Small intestine (tissue), 7 donors: ENCODE results near the gene EEF1B2. TPM values are rescaled to one million over a fixed set of nuclear protein-coding genes. Genes with fewer than 3 reads are reported as not detected.
A peak's percentile ranks its signal among the peaks of the same experiment; 100 is the strongest.
"Not testable (repeated sequence)": the region's sequence is repeated elsewhere in the genome, so short reads cannot be mapped to it uniquely, and the experiment has no call there.

Source experiments
- DNase-seq, 2 donors: peaks; one replicate each; pipeline versions ENCODE4 v3.0.0 to v3.0.0-alpha.2; 2013
- FAIRE-seq: peaks from 2 replicates; lab custom pipeline; 2012; peaks lifted over from hg19 to GRCh38; lab: Jason Lieb, UNC
- H3K27ac ChIP-seq, 3 donors: one replicate each; pipeline ENCODE4 v1.5.1; 2013; ENCODE audit warnings: low read length in 2 of 3, mild to moderate bottlenecking in 2 of 3, control low read depth in 1 of 3, inconsistent platforms in 1 of 3, low read depth in 1 of 3, moderate library complexity in 1 of 3
- H3K27me3 ChIP-seq, 3 donors: one replicate each; pipeline ENCODE4 v1.6.1; 2013; ENCODE audit warnings: low read length in 3 of 3, inconsistent platforms in 1 of 3; ENCODE audit not compliant: control insufficient read depth in 3 of 3, insufficient read depth in 3 of 3
- H3K36me3 ChIP-seq, 3 donors: one replicate each; pipeline ENCODE4 v1.6.1; 2013; ENCODE audit warnings: low read length in 3 of 3, inconsistent platforms in 1 of 3, low read depth in 1 of 3, mild to moderate bottlenecking in 1 of 3, moderate library complexity in 1 of 3; ENCODE audit not compliant: control insufficient read depth in 3 of 3, insufficient read depth in 2 of 3
- H3K4me1 ChIP-seq, 3 donors: one replicate each; pipeline ENCODE4 v1.6.1; 2013; ENCODE audit warnings: low read length in 2 of 3, inconsistent platforms in 1 of 3, low read depth in 1 of 3, mild to moderate bottlenecking in 1 of 3, moderate library complexity in 1 of 3; ENCODE audit not compliant: control insufficient read depth in 3 of 3, insufficient read depth in 2 of 3
- H3K4me3 ChIP-seq, 3 donors: one replicate each; pipeline ENCODE4 v1.5.1; 2013; ENCODE audit warnings: low read length in 3 of 3, control low read depth in 1 of 3, inconsistent platforms in 1 of 3, low read depth in 1 of 3, mild to moderate bottlenecking in 1 of 3, moderate library complexity in 1 of 3
- H3K9me3 ChIP-seq, 2 donors: one replicate each; pipeline ENCODE4 v1.6.1; 2013; ENCODE audit warnings: low read depth in 1 of 2, low read length in 1 of 2; ENCODE audit not compliant: control insufficient read depth in 2 of 2, insufficient read depth in 1 of 2
- WGBS, 3 donors: extraction: QIAGEN DNeasy Blood & Tissue Kit; methylation state at CpG; one replicate each; pipeline ENCODE4 v1.1.7; 2013; 5-methylcytosine and 5-hydroxymethylcytosine counted together
- polyA plus RNA-seq, 4 donors: library from polyadenylated mRNA; stranded (reverse) in 3 of 4; unstranded in 1 of 4; fragments of 200-250 nt in 3 of 4; fragments of 120-200 nt in 1 of 4; gene quantifications; one replicate each; pipeline versions ENCODE4 v1.2.1 to v1.2.3, GENCODE V29; 2013
- donor health status: healthy with polysubstance abuse.
- donor health status: control.
- donor health status: control.
- donor health status: Bipolar disorder and iron deficiency.
- donor health status: healthy.

EEF1B2 gene
- polyA plus RNA-seq, 4 donors, result 838 to 1,515 (median 1,427) TPM

- H3K4me3 ChIP-seq, DNase-seq, FAIRE-seq: not testable (repeated sequence)
Observed at GRCh38 chr2:206157014-206157413, 2.7 kb upstream of the EEF1B2 start.

DNA sequence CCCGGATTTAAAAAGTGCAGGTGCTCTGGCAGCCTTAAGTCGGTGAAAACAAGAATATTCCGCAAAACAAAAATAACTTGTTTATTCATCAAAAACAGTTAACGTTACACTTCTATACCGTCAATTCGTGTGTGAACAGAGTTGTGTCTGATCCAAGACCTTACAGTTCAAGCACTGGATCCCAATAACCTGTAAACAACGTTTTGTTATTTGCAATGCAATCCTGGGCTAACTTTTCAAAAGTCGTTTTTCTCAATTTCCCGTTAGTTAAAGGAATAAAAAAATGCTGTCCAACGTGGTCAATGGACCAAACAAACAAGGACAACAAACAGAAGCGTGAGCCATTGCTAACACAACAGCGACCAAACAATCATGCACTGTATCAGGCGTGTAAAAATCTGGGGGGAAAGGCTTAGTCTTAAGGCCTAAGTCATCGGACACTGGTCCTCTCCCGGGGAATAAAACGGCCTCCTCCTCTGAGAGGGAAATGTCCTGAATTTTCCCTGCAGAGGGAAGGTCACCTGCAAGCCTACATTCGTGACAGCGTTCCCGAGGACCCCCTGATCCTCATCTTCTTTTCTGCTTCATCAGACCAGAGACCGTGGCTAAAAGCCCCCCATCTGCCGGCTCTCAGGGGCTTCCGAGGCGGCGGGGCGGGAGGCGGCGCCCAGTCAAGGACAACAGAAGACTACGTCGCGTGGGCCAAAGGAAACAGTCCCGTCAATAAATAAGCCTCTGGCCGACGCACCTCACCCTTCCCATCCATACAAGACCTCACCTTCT, 941 bp upstream of the EEF1B2 start:
- Histone ChIP-seq H3K27ac (peak overlapping the region; percentile 51 to 94 (median 86)), H3K27me3 (no peaks in the 10 kb centered on the region), H3K36me3 (peaks cover 2 to 19% (median 3%) of the 10 kb centered on the region in 3 donors), H3K4me3 (peak overlapping the region; percentile 73 to 95 (median 78)), H3K9me3 (no peaks in the 10 kb centered on the region), H3K4me1 (peaks cover 3 to 19% (median 3%) of the 10 kb centered on the region in 3 donors)
- DNase-seq, result no peak
- FAIRE-seq, result no peak
- 0 to 1% (median 0%) methylated on average over 33 of the region's 33 CpGs for WGBS, 3 donors

More at GRCh38 chr2:206157014-206157413, 2.7 kb upstream of the EEF1B2 start:
- not testable (repeated sequence) for H3K9me3 ChIP-seq, H3K27me3 ChIP-seq, H3K27ac ChIP-seq
- Histone ChIP-seq H3K4me1 (peaks cover 3 to 19% (median 3%) of the 10 kb centered on the region in 3 donors), H3K36me3 (peaks cover 0 to 16% (median under 1%) of the 10 kb centered on the region in 3 donors)
- 85 to 88% (median 87%) methylated on average over 11 of the region's 11 CpGs for WGBS, 3 donors

- H3K9me3 ChIP-seq, result no peaks in the 10 kb centered on the region
- H3K36me3 ChIP-seq, result peaks cover 2 to 23% (median 3%) of the 10 kb centered on the region in 3 donors
- DNase-seq, result no peak
- H3K4me1 ChIP-seq, result peaks cover 3 to 19% (median 3%) of the 10 kb centered on the region in 3 donors
- no peaks in the 10 kb centered on the region for H3K27me3 ChIP-seq
- FAIRE-seq, result no peak
- peak overlapping the region; percentile 73 to 95 (median 78) for H3K4me3 ChIP-seq
- peak overlapping the region; percentile 58 to 94 (median 86) for H3K27ac ChIP-seq
- 1 to 4% (median 2%) methylated on average over 28 to 30 of the region's 30 CpGs for WGBS, 3 donors
Observed at GRCh38 chr2:206160125-206160806, 571 bp downstream of the EEF1B2 start.

DNA sequence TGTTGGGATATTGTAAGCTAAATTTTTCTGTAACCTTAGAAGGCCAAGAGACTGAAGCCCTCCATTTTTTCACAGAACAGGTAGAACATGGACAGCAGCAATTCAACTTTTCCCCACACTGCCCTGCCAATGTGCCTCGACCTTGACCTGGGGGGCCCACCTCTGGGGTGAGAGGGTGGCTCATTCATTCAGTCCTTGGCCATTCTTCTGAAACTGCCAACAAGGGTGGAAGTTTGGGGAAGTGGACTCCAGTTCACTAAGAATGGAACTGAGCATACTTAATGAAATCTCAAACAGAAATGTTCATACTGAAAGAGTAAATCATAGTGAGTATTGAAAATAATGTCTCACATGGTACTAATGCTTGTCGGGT, 1.1 kb downstream of the EEF1B2 start:
- peaks cover 2 to 23% (median 3%) of the 10 kb centered on the region in 3 donors for H3K36me3 ChIP-seq
- H3K9me3 ChIP-seq, result no peaks in the 10 kb centered on the region
- peak overlapping the region in 2 of 3 donors; percentile 86 to 94 for H3K27ac ChIP-seq
- DNase-seq (peak in 1 of 2 donors; percentile 35), FAIRE-seq (no peak)
- H3K27me3 ChIP-seq, result no peaks in the 10 kb centered on the region
- H3K4me3 ChIP-seq, result peak overlapping the region; percentile 73 to 95 (median 78)
- WGBS, 3 donors, result 24 to 45% (median 27%) methylated on average over 2 of the region's 2 CpGs
- H3K4me1 ChIP-seq, result peaks cover 3 to 19% (median 3%) of the 10 kb centered on the region in 3 donors

- not testable (repeated sequence) for FAIRE-seq, H3K27ac ChIP-seq, DNase-seq, H3K27me3 ChIP-seq, H3K9me3 ChIP-seq, H3K4me3 ChIP-seq
- Histone ChIP-seq H3K4me1 (peaks cover 3 to 13% (median 3%) of the 10 kb centered on the region in 3 donors), H3K36me3 (peaks cover 2 to 23% (median 3%) of the 10 kb centered on the region in 3 donors)
- 85 to 91% (median 86%) methylated on average over 4 of the region's 4 CpGs for WGBS, 3 donors
Observed at GRCh38 chr2:206162401-206162800, 2.7 kb downstream of the EEF1B2 start.

- WGBS, 3 donors, result 84 to 89% (median 86%) methylated on average over 3 of the region's 3 CpGs
- Histone ChIP-seq H3K4me1 (peaks cover 0 to 8% (median 3%) of the 10 kb centered on the region in 3 donors), H3K9me3 (peaks cover 0 to 4% of the 10 kb centered on the region in 2 donors), H3K36me3 (peaks cover 2 to 26% (median 3%) of the 10 kb centered on the region in 3 donors), H3K27ac (no peak overlapping the region), H3K4me3 (no peak overlapping the region), H3K27me3 (no peaks in the 10 kb centered on the region)
- FAIRE-seq (no peak), DNase-seq (no peak)
Observed at GRCh38 chr2:206163251-206163880, 3.7 kb downstream of the EEF1B2 start.

DNA sequence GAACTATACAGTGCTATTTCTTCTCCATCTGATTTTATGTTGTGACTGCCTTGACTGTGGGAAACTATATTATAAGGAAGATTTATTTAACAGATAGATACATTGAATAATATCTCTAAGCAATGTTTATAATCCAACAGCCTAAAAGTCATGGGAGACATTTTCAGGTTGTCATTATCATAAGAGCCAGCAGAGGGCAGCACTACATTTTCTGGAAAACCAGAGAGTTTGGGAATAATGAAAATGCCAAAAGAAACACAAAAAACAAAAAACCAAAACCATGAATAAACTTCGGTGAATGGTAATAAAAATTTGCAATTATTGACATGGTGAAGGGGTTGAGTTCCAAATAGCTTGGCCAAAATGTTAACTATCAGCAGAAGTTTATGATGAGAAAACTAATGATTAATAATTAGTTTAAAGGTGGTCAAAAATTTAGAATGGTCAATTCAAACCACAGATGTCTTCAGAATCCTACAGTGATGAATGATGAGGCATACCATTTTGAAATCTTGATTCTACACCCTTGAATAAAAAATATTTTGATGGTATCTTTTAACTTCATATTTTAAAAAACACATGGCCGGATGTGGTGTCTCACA, 4.7 kb downstream of the EEF1B2 start:
- Histone ChIP-seq H3K9me3 (peaks cover 0 to 10% of the 10 kb centered on the region in 2 donors), H3K27ac (no peak overlapping the region), H3K4me3 (no peak overlapping the region), H3K36me3 (peaks cover 2 to 26% (median 3%) of the 10 kb centered on the region in 3 donors), H3K4me1 (peaks cover 0 to 8% (median 3%) of the 10 kb centered on the region in 3 donors), H3K27me3 (no peaks in the 10 kb centered on the region)
- no peak for FAIRE-seq
- WGBS, 3 donors, result 69 to 81% (median 76%) methylated on average over 2 of the region's 2 CpGs
- DNase-seq, result peak; percentile 32 to 52
